HG03025 (cell line): ENCODE data around the gene KRI1.
"Not testable (repeated sequence)": the region's sequence is repeated elsewhere in the genome, so short reads cannot be mapped to it uniquely, and the experiment has no call there.

Experiments used
- ATAC-seq: cut with Tn5 transposase; IDR thresholded peaks from one replicate; pipeline ENCODE4 v1.9.1; 2021; ENCODE audit warnings: mild to moderate bottlenecking, moderate library complexity; ENCODE audit not compliant: unreplicated experiment, low FRiP score

KRI1 gene

DNA sequence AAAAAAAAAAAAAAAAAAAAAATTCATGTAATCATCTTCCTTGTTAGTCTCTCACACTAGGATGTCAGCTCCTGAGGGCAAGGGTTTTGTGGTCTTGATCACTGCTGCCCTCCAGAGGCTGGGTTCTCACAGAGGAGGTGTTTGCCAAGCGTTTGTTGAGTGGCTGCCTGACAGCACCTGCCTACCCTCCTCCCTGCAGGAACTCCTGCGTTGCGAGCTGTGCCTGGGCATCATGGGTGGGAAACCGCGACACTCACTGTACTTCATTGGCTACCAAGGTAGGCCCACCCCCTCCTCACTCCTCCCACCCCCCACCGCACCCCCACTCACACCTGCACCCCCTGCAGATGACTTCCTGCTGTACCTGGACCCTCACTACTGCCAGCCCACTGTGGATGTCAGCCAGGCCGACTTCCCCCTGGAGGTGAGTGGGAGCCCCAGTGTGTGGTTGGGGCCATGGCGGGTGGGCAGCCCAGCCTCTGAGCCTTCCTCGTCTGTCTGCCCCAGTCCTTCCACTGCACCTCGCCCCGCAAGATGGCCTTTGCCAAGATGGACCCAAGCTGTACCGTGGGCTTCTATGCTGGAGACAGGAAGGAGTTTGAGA is 14.0 kb downstream of the KRI1 start:
- ATAC-seq: no peak

DNA sequence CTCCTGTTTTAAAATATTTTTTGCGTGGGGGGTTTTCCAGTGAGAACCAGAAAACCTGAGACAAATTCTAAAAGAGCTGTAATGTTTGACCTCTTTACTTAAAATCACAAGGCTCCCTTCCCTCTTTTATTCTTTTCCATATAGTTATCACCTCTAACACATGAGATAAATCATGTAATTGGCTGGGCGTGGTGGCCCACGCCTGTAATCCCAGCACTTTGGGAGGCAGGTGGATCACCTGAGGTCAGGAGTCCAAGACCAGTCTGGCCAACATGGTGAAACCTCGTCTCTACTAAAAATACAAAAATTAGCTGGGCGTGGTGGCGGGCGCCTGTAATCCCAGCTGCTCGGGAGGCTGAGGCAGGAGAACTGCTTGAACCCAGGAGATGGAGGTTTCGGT is 14.8 kb downstream of the KRI1 start:
- not testable (repeated sequence) for ATAC-seq

DNA sequence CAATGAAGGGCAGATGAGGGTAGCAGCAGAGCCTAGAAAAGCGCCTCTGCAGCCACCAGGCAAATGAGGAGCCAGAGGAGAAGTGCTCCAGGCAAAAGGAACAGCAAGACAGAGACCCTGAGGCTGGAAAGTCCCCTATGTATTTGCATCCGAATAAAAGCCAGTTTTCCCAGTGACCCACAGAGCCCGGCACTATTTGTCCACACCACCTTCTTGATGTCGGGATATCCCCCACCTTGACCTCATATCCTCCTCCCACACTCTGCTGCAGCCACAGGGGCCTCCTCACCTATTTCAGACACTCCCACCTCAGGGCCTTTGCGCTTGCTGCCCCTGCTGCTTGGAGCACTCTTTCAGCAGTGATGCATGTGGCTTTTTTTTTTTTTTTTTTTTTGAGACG is 15.5 kb downstream of the KRI1 start:
- no peak for ATAC-seq

DNA sequence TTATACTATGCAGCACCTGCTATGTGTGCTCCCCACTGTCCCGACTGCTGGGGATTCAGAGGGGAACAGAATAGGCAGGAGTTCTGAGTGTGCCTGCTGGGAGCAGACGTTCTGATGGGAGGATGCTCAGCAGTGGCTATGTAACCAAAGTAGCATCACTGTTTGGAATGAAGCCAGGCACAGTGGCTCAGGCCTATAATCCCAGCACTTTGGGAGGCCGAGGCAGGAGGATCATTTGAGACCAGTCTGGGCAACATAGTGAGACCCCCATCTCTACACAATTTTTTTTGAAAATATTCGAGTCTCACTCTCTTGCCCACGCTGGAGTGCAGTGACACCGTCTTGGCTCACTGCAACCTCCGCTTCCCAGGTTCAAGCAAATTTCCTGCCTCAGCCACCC is 16.1 kb downstream of the KRI1 start:
- ATAC-seq: no peak

DNA sequence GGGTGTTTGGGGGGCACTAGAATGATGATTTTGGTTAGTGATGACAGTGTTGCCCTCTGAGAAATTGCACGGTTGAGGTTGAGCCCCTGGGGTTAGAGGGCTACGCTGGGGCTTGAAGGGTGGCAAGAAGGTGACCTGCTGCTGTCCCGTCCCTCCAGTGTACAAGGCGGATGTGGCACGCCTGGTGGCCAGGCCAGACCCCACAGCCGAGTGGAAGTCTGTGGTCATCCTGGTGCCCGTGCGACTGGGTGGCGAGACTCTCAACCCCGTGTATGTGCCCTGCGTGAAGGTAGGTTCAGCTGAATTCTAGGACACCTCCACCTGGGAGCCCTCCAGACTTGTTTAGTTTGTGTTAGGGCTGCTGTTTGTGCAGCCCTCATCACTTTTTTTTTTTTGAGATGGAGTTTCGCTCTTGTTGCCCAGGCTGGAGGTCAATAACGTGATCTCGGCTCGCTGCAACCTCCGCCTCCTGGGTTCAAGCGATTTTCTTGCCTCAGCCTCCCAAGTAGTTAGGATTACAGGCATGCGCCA is 17.0 kb downstream of the KRI1 start:
- no peak for ATAC-seq

DNA sequence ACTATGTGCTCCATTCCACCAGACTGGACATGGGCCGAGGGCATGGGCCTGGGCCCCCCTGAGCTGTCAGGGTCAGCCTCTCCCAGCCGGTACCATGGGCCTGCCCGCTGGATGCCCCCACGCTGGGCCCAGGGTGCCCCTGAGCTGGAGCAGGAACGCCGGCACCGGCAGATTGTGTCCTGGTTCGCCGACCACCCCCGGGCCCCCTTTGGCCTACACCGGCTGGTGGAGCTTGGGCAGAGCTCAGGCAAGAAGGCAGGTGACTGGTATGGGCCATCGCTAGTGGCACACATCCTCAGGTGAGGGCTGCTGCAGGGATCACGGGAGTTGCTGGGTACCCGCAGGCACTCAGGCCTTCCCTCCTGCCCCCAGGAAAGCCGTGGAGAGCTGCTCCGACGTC is 19.0 kb downstream of the KRI1 start:
- no peak for ATAC-seq

DNA sequence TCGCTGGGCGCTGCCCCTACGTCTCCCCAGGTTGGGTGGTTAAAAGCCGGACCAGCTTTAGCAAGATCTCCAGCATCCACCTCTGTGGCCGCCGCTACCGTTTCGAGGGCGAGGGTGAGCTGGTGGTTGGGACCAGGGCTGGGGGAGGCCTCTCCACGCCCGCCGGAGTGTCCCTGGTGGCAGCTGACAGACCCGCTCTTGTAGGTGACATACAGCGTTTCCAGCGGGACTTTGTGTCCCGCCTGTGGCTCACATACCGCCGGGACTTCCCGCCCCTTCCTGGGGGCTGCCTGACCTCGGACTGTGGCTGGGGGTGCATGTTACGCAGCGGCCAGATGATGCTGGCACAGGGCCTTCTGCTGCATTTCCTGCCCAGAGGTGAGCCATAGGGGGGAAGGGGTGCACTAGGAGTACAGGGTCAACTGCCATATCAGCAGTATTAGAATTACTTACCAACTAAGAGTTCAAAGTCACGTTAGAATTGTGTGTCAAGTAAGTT is 21.0 kb downstream of the KRI1 start:
- ATAC-seq: no peak

DNA sequence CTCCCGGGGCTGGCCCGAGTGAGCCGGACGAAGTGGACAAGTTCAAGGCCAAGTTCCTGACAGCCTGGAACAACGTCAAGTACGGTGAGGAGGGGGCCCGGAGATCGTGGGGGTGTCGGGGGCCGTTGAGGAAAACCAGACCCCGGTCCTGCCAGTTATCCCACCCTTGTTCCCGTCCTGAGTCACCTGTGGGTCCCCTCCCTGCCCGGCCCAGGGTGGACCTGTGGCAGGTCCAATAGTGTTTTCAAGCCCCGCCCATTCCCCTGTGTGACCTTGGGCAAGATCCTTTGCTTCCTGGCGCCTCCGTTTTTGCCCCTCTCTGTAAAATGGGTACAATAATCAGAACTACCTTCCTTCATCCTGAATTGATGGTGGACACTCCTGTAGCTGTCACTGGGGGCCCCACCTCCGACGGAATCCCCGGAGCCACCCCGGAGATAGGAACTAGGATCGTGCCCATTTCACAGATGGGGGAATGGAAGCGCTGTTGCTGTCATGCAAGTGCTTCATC is 21.5 kb downstream of the KRI1 start:
- ATAC-seq: peak; percentile 28

DNA sequence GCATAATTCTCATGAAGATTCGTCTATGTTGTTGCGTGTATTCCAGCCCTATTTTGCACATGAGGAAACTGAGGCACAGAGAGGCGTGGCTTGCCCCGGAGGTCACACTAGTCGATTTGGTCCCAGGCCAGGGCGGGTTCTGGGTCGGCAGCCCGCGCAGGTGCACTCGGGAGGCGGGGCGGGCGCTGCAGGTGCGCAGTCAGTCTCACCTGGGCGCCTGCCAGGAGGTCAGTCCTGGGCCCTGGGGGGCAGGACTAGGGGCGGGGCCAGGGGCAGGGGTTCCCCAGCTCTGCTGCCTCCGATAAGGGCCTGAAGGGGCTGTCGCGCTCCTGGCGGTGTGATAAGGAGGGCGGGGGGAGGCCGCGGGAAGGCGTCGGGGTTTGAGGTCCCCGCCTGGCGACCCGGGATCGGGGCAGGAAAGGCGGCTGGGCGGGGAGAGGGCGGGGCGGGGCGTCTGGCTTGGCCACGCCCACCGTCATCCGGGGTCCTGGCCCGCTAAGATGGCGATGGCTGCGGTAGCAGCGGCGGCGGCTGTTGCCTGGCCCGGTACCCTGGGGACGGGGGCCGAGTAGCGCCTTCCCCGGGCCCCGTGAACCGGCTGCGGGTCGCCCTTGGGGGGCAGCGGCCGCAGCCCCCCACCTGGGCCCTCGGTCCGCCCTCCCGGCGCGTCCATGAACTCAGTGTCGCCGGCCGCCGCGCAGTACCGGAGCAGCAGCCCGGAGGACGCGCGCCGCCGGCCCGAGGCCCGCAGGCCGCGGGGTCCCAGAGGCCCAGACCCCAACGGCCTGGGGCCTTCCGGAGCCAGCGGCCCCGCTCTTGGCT is 22.2 kb downstream of the KRI1 start, which contains the start of gene ATG4D:
Gene ATG4D, plus strand, starts transcription at position 485 of the 822 bp plus-strand sequence. Its CDS starts 187 bp downstream, at position 672.
- ATAC-seq: peak; percentile 47

DNA sequence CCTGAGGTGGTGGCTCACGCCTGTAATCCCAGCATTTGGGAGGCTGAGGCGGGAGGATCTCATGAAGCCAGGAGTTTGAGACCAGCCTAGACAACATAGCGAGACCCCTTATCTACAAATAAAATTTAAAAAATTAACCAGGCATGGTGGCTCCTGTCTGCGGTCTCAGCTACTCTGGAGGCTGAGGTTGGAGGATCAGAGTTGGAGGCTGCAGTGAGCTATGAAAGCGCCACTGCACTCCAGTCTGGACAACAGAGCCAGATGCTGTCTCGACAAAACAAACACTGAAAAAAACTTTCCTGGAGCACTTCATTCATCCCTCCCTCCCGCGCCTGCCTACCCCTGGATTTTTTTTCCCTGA is 22.8 kb downstream of the KRI1 start:
- no peak for ATAC-seq

DNA sequence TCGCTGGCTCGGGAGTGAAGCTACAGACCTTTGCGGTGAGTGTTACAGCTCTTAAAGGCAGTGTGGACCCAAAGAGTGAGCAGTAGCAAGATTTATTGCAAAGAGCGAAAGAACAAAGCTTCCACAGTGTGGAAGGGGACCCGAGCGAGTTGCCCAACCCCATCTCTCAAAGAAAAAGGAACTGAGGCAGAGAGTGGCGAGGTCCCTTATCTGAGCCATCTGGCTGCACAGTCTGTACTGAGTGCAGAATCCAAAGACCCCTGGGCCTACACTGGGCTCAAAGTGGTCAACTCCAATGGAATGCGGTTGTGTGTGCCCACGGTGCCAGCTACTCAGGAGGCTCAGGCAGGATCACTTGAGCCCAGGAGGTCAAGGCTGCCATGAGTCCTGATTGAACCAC is 26.8 kb downstream of the KRI1 start:
- ATAC-seq: not testable (repeated sequence)

DNA sequence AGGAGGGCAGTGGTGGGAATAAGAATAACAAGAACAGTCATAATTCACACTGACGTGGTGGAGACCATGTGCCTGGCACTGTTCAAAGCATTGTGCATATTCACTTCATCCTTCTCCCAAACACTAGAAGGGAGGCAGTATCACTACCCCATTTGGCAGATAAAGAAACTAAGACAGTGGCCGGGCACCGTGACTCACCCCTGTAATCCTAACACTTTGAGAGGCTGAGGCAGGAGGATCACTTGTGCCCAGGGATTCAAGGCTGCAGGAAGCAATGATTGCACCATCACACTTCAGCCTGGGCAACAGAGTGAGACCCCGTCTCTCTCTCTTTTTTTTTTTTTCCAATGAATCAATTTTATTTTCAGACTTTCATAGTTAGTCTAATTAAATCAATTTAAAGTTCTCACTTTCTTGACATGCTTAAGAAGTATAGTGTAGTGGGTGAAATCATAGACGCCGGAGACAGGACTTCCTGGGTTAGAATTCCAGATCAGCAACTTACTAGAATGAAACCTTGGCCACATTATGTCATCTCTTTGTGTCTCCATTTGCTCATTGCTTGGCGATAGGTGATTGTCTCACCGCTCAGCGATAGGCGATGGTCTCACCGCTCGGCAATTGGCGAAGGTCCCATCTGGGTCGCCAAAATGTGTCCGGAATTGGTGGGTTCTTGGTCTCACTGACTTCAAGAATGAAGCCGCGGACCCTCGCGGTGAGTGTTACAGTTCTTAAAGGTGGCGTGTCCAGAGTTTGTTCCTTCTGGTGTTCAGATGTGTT is 27.4 kb downstream of the KRI1 start:
- ATAC-seq: no peak

DNA sequence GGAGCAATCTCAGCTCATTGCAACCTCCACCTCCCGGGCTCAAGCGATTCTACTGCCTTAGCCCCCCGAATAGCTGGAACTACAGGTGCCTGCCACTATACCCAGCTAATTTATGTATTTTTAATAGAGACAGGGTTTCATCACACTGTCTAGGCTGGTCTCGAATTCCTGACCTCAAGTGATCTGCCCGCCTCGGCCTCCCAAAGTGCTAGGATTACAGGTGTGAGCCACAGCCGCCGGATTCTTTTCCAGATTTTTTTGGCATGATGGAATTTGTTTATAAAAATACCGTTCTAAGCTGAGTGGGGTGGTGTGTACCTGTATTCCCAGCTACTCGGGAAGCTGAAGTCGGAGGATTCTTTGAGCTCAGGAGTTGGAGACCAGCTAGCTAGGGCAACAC is 28.1 kb downstream of the KRI1 start:
- ATAC-seq: no peak

DNA sequence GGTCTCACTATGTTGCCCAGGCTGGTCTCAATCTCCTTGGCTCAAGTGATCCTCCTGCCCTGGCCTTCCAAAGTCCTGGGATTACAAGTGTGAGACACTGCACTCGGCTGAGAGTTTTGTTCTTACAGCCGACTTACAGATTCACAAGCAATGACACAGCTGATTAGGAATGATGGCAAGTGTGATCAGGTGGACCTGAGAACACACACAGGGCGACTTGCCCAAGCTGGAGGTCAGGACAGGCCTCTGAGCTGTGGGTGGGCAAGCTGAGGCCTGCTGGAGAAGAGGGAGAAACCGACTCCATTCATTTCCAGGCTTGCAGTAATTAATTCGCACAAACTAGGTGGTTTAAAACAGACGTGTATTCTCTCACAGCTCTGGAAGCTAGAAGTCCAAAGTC is 30.2 kb downstream of the KRI1 start:
- no peak for ATAC-seq

DNA sequence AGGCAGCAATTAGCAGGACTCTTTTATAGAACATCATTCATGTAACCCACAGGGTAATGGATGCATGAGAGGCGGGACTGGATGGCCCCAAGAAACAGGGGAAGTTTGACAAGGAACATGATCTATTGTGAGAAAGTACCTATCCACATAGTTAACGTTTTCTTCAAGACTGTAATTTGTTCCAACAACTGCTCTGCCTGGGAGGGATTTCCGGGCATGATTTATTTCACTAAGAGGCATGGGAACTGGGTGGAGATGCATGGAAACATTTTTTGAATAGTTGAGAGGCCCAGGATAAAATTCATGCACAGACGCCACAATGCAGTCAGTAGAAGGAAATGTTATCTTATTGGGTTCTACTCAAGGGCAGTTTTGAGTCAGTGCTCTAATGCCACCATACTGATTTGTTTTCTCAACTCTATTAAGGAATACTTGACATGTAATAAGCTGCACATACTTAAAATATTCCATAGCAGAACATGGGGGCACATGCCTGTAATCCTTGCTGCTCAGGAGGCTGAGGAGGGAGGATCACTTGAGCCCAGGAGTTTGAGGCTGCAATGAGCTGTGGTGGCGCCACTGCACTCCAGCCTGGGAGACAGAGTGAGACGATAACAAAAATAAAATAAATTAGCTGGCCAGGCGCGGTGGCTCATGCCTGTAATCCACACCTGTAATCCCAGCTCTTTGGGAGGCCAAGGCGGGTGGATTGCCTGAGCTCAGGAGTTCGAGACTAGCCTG is 32.0 kb downstream of the KRI1 start:
- ATAC-seq: no peak

DNA sequence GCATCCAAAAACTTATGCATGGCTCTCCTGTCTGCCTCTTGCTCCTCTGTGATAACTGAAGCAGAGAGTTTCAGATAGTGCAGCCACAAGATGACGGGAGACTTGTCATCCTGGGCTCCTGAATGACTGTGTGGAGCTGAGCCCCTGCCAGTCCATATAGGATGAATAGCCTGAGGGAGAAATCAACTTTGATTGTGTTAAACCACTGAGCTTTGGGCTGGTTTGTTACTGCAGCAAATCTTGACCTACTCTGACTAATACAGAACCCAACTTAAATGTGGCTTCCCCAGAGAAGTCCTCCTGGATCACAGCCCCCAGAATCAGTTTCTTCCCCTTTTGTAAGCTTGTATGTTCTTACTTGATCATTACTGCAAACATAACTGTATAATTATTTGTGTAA is 33.4 kb downstream of the KRI1 start:
- ATAC-seq: no peak

DNA sequence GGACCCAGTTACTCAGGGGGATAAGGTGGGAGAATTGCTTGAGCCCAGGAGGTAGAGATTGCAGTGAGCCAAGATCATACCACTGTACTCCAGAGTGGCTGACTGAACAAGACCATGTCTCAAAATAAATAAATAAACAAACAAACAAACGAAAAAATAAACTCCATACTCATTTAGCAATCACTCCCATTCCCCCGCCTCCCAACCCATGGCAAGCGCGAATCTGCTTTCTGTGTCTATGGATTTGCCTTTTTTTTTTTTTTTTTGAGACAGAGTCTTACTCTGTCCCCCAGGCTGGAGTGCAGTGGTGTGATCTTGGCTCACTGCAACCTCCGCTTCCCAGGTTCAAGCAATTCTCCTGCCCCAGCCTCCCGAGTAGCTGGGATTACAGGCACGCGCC is 38.9 kb downstream of the KRI1 start:
- not testable (repeated sequence) for ATAC-seq

DNA sequence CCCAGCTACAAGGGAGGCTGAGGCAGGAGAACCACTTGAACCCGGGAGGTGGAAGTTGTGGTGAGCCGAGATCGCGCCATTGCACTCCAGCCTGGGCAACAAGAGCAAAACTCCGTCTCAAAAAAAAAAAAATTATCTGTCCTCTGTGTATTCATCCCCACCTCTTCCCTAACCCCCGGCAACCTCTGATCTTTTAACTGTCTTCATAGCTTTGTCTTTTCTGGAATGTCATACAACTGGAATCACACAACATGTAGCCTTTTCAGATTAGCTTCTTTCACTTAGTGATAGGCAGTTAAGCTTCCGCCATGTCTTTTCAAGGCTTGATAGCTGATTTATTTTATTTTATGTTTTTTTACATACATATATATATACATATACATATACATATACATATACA is 40.2 kb downstream of the KRI1 start:
- ATAC-seq: no peak

DNA sequence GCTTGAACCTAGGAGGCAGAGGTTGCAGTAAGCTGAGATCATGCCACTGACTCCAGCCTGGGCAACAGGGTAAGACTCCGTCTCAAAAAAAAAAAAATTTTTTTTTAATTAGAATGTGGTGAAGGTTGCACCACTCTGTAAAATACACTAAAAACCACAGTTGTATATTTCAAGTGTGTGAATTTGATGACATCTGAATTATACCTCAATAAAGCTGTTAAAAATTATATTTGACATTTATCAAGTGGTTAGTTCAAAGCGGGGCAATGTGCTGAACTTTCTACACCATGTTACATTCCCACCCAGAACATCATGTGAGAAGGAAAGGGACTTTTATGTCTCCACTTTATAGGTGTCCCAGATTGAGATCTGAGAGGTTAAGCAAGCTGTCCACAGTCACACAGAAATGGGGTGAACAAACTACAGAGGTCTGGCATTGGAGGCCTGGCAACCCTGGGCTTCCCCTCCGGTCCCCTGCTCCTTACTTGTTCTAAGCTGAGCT is 42.6 kb downstream of the KRI1 start:
- ATAC-seq: no peak
